IPS-NIHi7 (cell line): ENCODE data around the gene ANKRD11.
A peak's percentile ranks its signal among the peaks of the same experiment; 100 is the strongest.
"Not testable (repeated sequence)": the region's sequence is repeated elsewhere in the genome, so short reads cannot be mapped to it uniquely, and the experiment has no call there.

Experiments used
- DNase-seq: peaks from one replicate; pipeline ENCODE4 v3.0.0; 2012; ENCODE audit warnings: mixed read lengths; ENCODE audit errors: extremely low spot score

ANKRD11 gene

DNA sequence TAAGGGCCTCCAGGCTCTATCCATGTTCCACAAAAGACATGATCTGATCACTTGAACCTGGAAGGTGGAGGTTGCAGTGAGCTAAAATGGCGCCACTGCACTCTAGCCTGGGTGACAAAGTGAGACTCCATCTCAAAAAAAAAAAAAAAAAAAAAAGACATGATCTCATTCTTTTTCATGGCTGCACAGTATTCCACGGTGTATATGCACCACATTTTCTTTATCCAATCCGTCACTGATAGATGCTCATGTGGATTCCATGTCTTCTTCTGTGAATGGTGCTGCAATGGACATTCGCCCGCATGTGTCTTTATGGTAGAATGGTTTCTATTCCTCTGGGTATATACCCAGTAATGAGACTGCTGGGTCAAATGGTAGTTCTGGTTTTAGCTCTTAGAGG, 124.4 kb downstream of the ANKRD11 start:
- no peak for DNase-seq

GRCh38 chr16:89365044-89365467, 125.3 kb downstream of the ANKRD11 start:
- DNase-seq: no peak

DNA sequence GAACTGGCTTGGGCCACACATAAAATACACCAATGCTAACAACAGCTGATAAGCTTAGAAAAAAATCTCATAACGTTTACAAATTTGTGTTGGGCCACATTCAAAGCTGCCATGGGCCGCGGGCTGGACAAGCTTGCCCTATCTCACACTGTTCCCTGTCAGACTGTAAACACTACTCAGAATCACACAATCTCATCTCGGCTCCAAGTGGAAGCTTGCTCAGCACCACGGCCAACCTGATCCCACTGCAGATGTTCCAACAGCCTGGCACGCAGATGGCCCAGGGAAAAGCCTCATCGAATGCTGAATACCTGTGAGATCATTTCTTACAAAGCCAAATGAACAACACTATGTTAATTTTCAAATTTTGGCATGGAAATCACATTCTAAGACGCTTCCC, 125.8 kb downstream of the ANKRD11 start:
- DNase-seq: no peak

DNA sequence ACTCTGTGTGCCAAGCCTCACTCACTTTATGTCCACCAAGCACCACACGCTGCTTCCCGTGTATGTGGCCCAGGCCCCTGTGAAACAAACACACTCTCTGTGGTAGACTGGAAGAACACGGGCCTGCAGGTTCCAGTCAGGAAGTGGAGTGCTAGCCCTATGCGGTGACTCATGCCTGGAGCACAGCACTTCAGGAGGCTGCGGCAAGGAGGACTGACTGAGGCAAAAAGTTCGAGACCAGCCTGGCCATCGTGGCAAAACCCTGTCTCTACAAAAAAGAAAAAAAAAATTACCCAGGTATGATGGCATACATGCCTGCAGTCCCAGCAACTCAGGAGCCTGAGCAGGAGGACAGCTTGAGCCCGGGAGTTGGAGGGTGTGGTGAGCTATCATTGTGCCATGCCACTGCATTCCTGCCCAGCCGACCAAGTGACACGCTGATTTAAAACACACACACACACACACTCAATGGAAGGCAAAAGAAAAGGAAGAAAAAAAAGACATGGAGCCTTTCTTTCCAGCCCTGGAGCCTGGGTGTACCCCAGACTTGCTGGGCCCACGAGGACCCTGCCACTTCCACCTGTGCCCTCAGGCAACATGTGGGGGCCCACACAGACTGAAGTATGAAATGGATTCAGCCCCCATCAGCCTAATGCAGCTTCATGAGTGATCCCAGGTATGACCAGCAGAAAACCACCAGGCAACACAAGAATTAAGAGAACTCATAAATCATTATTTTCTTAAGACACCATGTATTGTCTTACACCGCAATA, 126.6 kb downstream of the ANKRD11 start:
- peak; percentile 46 for DNase-seq

DNA sequence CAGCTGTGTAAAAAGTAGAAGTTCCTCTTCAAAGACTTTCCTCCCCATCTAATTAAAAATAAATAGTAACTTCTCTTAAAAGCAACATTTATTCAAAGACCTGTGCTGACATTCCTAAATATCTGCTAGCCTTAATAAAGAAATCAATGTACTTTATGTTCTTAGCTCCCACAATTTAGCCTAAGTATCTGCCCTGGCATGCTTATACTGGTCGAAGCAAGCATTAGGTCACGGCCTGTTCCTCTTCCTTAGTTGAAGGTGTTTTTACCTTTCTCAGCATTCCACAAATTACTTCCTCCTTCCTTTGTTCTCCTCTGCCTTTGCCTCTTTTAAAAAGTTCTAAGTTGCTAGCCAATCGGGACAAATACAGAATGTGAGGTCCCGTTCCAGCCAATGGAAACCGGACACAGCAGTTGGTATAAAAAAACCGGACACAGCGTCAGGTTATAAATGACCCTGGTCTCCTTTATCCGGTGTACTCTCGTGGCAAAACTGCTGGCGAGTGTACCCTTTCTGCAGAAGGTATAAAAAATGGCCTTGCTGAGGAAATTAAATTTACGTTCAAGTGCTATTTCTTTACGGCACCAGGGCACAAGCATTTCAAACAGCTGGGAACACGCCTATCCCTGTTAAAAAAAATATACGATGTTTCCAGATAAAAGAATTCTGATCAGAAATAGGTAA, 127.7 kb downstream of the ANKRD11 start:
- DNase-seq: not testable (repeated sequence)

GRCh38 chr16:89361751-89362539, 128.4 kb downstream of the ANKRD11 start:
- no peak for DNase-seq

DNA sequence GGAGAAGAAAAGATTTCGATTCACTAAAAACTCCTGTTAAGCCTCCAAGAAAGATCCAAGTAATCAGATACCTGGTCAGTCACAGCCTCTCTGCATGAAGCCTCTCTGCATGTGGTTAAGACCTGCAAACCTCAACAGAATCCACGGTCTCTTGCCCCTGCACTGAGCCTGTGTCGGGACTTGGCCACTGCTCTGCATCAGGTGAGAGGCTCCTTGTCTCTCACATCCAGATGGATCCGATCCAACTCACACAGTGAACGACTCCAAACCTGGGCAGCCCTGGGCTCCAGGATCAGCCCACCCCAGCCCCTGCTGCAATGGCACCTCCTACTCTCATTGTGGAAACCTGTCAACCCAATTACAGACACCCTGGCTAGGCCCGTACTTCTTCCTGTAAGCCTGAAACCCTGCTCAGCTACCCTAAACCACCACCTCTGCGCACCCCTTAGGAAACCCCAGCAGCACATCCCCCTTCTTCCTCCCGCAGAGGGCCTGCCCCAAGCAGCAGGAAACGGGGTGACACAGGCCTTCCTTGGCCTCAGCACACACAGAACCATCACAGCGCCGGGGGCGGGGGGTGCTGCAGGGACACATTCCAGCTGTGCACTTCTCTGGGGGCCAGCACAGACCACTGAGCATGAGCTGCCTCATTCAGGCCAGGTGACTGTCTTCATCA, 129.5 kb downstream of the ANKRD11 start:
- no peak for DNase-seq

DNA sequence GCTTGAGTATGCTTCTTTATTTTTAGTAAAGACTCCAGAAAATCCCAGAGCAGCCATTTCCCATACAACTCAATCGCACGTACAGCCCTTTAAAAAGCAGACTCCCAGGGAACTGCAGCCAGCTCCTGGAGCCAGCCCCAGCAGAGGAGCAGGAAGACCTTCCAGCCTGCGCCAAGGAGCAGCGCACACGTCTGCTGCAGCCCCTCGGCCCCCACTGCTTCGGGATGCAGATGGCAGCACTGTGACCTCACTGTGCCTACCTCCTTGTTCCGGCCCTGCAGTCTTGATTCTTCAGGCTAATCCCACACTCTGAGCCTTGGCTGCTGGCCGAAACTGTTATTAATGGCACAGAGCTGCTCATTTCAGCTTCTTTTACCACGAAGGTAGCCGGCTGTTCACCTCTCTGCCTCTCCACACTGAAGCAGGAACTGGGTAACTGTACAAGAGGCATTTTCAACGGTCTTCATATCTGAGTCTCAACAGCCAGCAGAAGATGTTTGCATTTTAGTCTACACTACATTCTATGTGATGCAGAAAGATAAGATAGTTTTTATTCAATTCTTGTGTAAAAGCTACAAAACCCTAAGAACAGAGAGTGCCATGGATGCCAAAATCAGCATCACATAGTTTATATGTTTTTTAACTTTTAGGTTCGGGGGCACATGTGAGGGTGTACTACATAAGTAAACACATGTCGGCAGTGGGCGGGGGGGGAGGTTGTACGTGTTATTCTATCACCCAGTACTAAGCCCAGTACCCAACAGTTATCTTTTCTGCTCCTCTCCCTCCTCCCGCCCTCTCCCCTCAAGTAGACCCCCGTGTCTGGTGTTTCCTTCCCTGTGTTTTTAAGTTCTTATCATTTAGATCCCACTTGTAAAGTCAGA, 130.9 kb downstream of the ANKRD11 start:
- DNase-seq: no peak

- DNase-seq: no peak
Observed at GRCh38 chr16:89358030-89359005, 132.0 kb downstream of the ANKRD11 start.

GRCh38 chr16:89357055-89357816, 133.1 kb downstream of the ANKRD11 start:
- DNase-seq: peak; percentile 68

GRCh38 chr16:89355686-89356085, 134.7 kb downstream of the ANKRD11 start:
- no peak for DNase-seq

- no peak for DNase-seq
Observed at GRCh38 chr16:89355007-89355406, 135.4 kb downstream of the ANKRD11 start.

- DNase-seq: no peak
Observed at GRCh38 chr16:89354325-89354724, 136.0 kb downstream of the ANKRD11 start.

GRCh38 chr16:89352091-89352681, 138.2 kb downstream of the ANKRD11 start:
- DNase-seq: no peak

GRCh38 chr16:89351645-89352044, 138.7 kb downstream of the ANKRD11 start:
- DNase-seq: no peak

DNA sequence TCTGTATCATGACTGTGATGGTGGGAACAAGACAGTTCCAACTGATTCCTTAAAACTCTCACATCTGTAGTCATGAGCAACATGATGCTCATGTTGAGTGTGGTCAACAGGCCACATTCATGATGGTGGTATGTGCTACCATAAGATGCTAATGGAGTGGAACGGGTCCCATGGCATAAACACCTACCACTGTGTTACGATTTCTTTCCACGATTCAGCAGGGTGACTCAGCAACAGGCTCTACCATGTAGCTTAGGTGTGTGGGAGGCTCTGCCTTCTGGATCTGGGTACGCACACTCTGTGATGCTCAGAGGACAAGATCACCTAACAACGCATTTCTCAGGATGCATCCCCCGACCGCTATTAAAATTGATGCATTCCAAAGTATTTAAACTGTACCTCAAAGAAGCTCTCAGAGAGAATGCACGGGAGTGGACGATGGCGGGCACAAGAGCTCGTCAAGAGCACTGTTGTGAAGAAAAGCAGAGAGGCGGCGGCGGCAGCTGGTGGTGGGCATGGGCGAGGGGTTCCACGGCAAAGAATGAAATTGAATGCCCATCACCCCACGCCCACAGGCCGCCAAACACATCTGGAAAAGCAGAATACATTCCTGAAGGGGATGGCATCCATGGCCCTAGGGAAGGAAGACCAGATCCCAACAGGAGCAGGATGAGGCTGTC, 139.5 kb downstream of the ANKRD11 start:
- DNase-seq: no peak

GRCh38 chr16:89349947-89350633, 140.3 kb downstream of the ANKRD11 start:
- DNase-seq: no peak
